ENCODE measurements around the gene PCLO.
"Not testable (repeated sequence)": the region's sequence is repeated elsewhere in the genome, so short reads cannot be mapped to it uniquely, and the experiment has no call there.

The PCLO gene

GRCh38 chr7:83038787-83039186 lies 123.9 kb downstream of the PCLO start:
- Histone ChIP-seq H3K9me3 (ENCODE audit: insufficient read depth, low read depth, low read length) (no peaks in the 10 kb centered on the region), H3K9ac (ENCODE audit: low read depth, low read length) (no peak overlapping the region), H3K27me3 (ENCODE audit: insufficient read depth, low read length) (no peaks in the 10 kb centered on the region), H3K4me1 (ENCODE audit: insufficient read depth, low read length) (peaks cover 7% of the 10 kb centered on the region), H3K27ac (ENCODE audit: low read length) (no peak overlapping the region), H3K4me3 (ENCODE audit: low read length) (no peak overlapping the region), H3K36me3 (ENCODE audit: insufficient read depth, low read depth, low read length) (no peaks in the 10 kb centered on the region)

DNA sequence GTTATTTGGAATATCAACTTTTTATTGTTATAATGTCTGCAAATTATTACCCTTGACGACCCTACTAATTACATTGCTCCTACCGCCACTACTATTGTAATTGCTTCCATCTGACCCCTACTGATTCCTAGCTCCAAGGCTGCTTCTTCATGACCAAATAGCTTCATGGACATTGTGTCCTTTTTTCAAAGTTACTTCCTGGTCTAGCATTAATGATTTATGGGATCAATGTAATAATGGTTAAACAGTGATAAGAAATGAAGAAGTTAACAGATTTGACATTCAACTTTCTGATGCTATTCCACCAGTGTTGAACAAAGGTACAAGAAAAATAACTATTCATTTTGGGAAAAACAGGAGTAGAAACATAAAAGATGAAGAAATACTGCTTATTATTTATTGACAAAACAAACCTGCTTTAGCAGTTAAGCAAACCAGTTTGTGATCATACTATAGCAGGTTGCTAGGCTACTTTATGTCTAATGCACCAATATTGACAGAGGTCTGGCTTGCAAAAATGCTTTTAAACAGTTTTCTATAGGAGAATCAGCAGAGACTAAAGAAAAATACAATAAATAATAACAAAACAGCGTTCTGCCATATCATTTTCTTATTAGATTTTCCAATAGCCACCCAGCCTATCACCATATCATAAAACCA lies 125.8 kb downstream of the PCLO start:
- Histone ChIP-seq H3K27me3 (ENCODE audit: insufficient read depth, low read length) (no peaks in the 10 kb centered on the region), H3K4me1 (ENCODE audit: insufficient read depth, low read length) (peaks cover 7% of the 10 kb centered on the region), H3K27ac (ENCODE audit: low read length) (no peak overlapping the region), H3K4me3 (ENCODE audit: low read length) (no peak overlapping the region), H3K36me3 (ENCODE audit: insufficient read depth, low read depth, low read length) (no peaks in the 10 kb centered on the region), H3K9me3 (ENCODE audit: insufficient read depth, low read depth, low read length) (no peaks in the 10 kb centered on the region), H3K9ac (ENCODE audit: low read depth, low read length) (no peak overlapping the region)

GRCh38 chr7:83036130-83036529 lies 126.6 kb downstream of the PCLO start:
- Histone ChIP-seq H3K27me3 (ENCODE audit: insufficient read depth, low read length) (no peaks in the 10 kb centered on the region), H3K4me1 (ENCODE audit: insufficient read depth, low read length) (peaks cover 7% of the 10 kb centered on the region), H3K36me3 (ENCODE audit: insufficient read depth, low read depth, low read length) (no peaks in the 10 kb centered on the region), H3K9me3 (ENCODE audit: insufficient read depth, low read depth, low read length) (no peaks in the 10 kb centered on the region), H3K27ac (ENCODE audit: low read length) (no peak overlapping the region), H3K4me3 (ENCODE audit: low read length) (no peak overlapping the region), H3K9ac (ENCODE audit: low read depth, low read length) (no peak overlapping the region)

DNA sequence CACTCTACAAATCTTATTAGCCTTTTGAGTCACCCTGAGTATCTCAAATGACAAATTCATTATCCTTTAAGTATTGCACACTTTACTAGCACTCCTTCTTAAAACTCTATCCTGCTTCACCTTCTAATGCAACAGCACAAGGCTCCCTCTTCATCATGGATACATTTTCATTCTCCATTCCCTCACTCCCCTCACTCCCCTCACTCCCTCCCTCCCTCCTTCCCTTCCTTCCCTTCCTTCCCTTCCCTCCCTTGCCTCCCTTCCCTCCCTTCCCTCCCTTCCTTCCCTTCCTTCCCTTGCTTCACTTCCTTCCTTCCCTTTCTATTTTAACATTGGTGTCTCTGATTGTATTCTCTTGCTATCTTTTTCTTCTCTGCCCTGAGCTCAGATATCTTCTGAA lies 130.5 kb downstream of the PCLO start:
- H3K4me1 ChIP-seq (ENCODE audit: insufficient read depth, low read length) = peaks cover 7% of the 10 kb centered on the region
- no peaks in the 10 kb centered on the region for H3K36me3 ChIP-seq (ENCODE audit: insufficient read depth, low read depth, low read length)
- no peaks in the 10 kb centered on the region for H3K9me3 ChIP-seq (ENCODE audit: insufficient read depth, low read depth, low read length)
- no peaks in the 10 kb centered on the region for H3K27me3 ChIP-seq (ENCODE audit: insufficient read depth, low read length)
- no peak overlapping the region for H3K4me3 ChIP-seq (ENCODE audit: low read length)
- no peak overlapping the region for H3K27ac ChIP-seq (ENCODE audit: low read length)
- no peak overlapping the region for H3K9ac ChIP-seq (ENCODE audit: low read depth, low read length)

DNA sequence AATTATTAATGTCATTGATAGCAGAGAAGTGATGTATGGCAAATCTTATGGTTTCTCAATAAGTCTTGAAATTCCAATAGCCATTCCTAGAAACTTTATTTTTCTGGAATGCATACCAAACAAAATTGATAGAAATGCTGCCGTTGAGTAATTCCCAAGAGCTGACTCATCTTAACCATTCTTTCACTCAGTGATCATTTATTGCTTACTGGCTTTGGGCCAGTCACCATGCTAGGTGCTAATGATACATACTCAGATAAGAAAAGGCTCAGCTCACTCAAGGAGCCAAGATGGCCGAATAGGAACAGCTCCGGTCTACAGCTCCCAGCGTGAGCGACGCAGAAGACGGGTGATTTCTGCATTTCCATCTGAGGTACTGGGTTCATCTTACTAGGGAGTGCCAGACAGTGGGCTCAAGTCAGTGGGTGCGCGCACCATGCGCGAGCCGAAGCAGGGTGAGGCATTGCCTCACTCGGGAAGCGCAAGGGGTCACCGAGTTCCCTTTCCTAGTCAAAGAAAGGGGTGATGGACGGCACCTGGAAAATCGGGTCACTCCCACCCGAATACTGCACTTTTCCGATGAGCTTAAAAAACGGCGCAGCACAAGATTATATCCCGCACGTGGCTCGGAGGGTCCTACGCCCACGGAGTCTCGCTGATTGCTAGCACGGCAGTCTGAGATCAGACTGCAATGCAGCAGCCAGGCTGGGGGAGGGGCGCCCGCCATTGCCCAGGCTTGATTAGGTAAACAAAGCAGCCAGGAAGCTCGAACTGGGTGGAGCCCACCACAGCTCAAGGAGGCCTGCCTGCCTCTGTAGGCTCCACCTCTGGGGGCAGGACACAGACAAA lies 138.6 kb downstream of the PCLO start:
- not testable (repeated sequence) for H3K27ac ChIP-seq (ENCODE audit: low read length); H3K4me1 ChIP-seq (ENCODE audit: insufficient read depth, low read length); H3K9ac ChIP-seq (ENCODE audit: low read depth, low read length); H3K27me3 ChIP-seq (ENCODE audit: insufficient read depth, low read length); H3K9me3 ChIP-seq (ENCODE audit: insufficient read depth, low read depth, low read length); H3K36me3 ChIP-seq (ENCODE audit: insufficient read depth, low read depth, low read length); H3K4me3 ChIP-seq (ENCODE audit: low read length)

DNA sequence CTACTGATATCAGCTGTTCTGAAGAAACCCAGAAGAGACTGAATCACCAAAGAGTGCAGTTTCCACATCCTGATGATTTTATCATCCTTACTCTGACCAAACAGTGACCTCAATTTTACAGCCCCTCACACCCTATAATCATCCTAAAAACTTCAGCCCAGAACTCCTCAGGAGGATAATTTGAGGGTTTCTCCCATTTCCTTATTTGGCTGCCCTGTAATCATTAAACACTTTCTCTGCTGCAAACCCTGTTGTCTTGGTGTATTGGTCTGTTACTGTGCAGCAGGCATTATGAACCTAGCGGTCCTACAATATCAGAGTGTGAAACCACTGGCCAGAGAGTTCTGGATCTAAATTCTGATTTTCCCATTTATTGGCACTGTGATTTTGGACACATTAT lies 141.7 kb downstream of the PCLO start:
- Histone ChIP-seq H3K4me3 (ENCODE audit: low read length) (no peak overlapping the region), H3K9ac (ENCODE audit: low read depth, low read length) (no peak overlapping the region), H3K36me3 (ENCODE audit: insufficient read depth, low read depth, low read length) (no peaks in the 10 kb centered on the region), H3K9me3 (ENCODE audit: insufficient read depth, low read depth, low read length) (no peaks in the 10 kb centered on the region), H3K27me3 (ENCODE audit: insufficient read depth, low read length) (no peaks in the 10 kb centered on the region), H3K4me1 (ENCODE audit: insufficient read depth, low read length) (no peaks in the 10 kb centered on the region), H3K27ac (ENCODE audit: low read length) (no peak overlapping the region)

GRCh38 chr7:83020161-83020560 lies 142.5 kb downstream of the PCLO start:
- Histone ChIP-seq H3K27ac (ENCODE audit: low read length) (no peak overlapping the region), H3K4me1 (ENCODE audit: insufficient read depth, low read length) (no peaks in the 10 kb centered on the region), H3K9ac (ENCODE audit: low read depth, low read length) (no peak overlapping the region), H3K27me3 (ENCODE audit: insufficient read depth, low read length) (no peaks in the 10 kb centered on the region), H3K9me3 (ENCODE audit: insufficient read depth, low read depth, low read length) (no peaks in the 10 kb centered on the region), H3K36me3 (ENCODE audit: insufficient read depth, low read depth, low read length) (no peaks in the 10 kb centered on the region), H3K4me3 (ENCODE audit: low read length) (no peak overlapping the region)

DNA sequence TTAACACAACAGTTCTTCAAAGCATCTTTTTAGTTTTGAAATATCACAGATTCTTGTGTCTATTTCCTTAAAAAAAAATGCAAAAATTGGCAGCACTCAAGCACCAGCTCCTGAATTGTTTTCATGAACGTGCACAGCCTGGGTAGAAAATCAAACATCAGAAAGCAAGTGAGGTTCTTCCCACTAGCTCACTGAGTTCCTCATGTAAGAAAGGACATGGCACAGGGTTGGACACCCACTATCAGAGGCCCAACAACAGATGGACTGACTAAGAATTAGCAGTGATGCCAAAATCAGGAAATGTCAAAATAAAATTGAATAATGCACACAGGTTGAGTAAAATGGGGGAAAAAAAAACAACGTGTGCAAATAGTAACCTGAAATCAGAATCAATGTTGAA lies 146.8 kb downstream of the PCLO start:
- Histone ChIP-seq H3K4me3 (ENCODE audit: low read length) (no peak overlapping the region), H3K4me1 (ENCODE audit: insufficient read depth, low read length) (no peaks in the 10 kb centered on the region), H3K27me3 (ENCODE audit: insufficient read depth, low read length) (no peaks in the 10 kb centered on the region), H3K27ac (ENCODE audit: low read length) (no peak overlapping the region), H3K36me3 (ENCODE audit: insufficient read depth, low read depth, low read length) (no peaks in the 10 kb centered on the region), H3K9me3 (ENCODE audit: insufficient read depth, low read depth, low read length) (no peaks in the 10 kb centered on the region), H3K9ac (ENCODE audit: low read depth, low read length) (no peak overlapping the region)

- Histone ChIP-seq H3K27me3 (ENCODE audit: insufficient read depth, low read length) (no peaks in the 10 kb centered on the region), H3K9ac (ENCODE audit: low read depth, low read length) (no peak overlapping the region)
Observed at GRCh38 chr7:83014546-83014945, 148.1 kb downstream of the PCLO start.

DNA sequence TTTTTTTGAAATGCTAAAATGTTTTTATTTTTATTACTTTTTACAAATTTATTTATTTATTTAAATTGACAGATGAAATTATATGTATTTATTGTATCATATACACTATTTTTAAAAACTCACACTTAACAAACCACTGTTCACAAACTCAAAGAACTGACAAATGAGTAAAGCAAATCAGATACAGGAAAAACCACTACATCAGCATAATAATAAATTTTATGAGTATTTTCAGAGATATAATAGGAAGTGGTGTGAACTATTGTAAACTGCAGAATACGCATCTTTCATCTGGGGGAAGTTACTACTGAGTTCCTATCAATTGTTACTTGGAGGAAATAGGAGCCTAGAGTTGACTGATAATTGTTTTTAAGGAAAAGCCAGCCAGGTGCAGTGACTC lies 150.7 kb downstream of the PCLO start:
- H3K4me3 ChIP-seq (ENCODE audit: low read length) = no peak overlapping the region
- no peaks in the 10 kb centered on the region for H3K4me1 ChIP-seq (ENCODE audit: insufficient read depth, low read length)
- no peak overlapping the region for H3K27ac ChIP-seq (ENCODE audit: low read length)
- no peak overlapping the region for H3K9ac ChIP-seq (ENCODE audit: low read depth, low read length)
- no peaks in the 10 kb centered on the region for H3K36me3 ChIP-seq (ENCODE audit: insufficient read depth, low read depth, low read length)
- H3K27me3 ChIP-seq (ENCODE audit: insufficient read depth, low read length) = no peaks in the 10 kb centered on the region
- H3K9me3 ChIP-seq (ENCODE audit: insufficient read depth, low read depth, low read length) = no peaks in the 10 kb centered on the region

More at GRCh38 chr7:83014546-83014945, 148.1 kb downstream of the PCLO start:
- H3K4me1 ChIP-seq (ENCODE audit: insufficient read depth, low read length) = no peaks in the 10 kb centered on the region
- H3K27ac ChIP-seq (ENCODE audit: low read length) = no peak overlapping the region
- H3K9me3 ChIP-seq (ENCODE audit: insufficient read depth, low read depth, low read length) = no peaks in the 10 kb centered on the region
- H3K36me3 ChIP-seq (ENCODE audit: insufficient read depth, low read depth, low read length) = no peaks in the 10 kb centered on the region
- H3K4me3 ChIP-seq (ENCODE audit: low read length) = no peak overlapping the region

DNA sequence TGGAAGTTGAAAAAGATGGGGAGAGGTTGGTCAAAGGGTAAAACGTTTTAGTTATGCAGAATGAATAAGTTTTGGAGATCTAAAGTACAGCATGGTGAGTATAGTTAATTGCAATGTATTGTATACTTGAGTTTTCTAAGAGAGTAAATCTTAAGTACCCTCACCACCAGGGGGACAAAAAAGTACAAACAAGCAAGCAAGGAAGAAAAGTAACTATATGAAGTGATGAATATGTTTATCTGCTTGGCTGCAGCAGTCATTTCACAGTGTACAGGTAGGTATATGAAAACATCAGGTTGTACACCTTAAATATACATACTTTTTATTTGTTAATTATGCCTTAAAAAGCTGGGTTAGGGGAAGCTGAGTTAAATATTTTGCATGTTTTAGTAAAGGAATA lies 157.3 kb downstream of the PCLO start:
- Histone ChIP-seq H3K27ac (ENCODE audit: low read length) (no peak overlapping the region), H3K27me3 (ENCODE audit: insufficient read depth, low read length) (no peaks in the 10 kb centered on the region), H3K36me3 (ENCODE audit: insufficient read depth, low read depth, low read length) (no peaks in the 10 kb centered on the region), H3K9ac (ENCODE audit: low read depth, low read length) (no peak overlapping the region), H3K4me1 (ENCODE audit: insufficient read depth, low read length) (no peaks in the 10 kb centered on the region), H3K9me3 (ENCODE audit: insufficient read depth, low read depth, low read length) (peaks cover 2% of the 10 kb centered on the region; the same call in 1 of the 2 replicates), H3K4me3 (ENCODE audit: low read length) (no peak overlapping the region)

DNA sequence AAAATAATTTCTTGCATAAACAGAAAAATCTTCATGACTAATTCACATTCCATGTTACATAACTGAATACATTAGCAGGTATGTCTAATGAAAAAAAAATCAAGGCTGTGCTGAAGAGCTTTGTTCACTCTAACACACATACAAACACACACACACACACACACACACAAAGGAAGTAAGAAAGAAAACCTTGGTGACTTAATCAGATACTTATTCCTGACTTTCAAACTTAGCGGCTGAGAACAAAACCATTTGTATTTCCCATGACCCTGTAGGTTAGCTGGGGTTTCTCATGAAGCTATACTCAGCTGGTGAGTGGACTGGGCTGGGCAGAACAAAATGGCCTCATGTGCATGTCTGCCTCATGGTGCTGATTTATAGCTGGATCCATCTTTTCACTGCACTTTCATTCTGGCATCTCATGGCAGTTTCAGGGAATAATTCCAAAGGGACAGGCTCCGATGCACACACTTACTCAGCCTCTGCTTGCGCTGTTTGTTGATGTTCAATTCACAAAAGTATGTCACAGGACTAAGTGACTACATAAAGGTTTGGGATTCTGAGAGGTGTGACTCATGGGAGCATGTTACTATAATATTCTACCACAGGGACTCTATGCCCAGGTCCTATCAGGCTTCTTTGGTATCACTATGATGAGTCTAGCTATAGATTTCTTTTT lies 161.2 kb downstream of the PCLO start:
- no peaks in the 10 kb centered on the region for H3K36me3 ChIP-seq (ENCODE audit: insufficient read depth, low read depth, low read length)
- H3K9ac ChIP-seq (ENCODE audit: low read depth, low read length) = no peak overlapping the region
- H3K27me3 ChIP-seq (ENCODE audit: insufficient read depth, low read length) = no peaks in the 10 kb centered on the region
- H3K27ac ChIP-seq (ENCODE audit: low read length) = no peak overlapping the region
- H3K4me3 ChIP-seq (ENCODE audit: low read length) = no peak overlapping the region
- H3K4me1 ChIP-seq (ENCODE audit: insufficient read depth, low read length) = no peaks in the 10 kb centered on the region
- H3K9me3 ChIP-seq (ENCODE audit: insufficient read depth, low read depth, low read length) = peaks cover 4% of the 10 kb centered on the region; the same call in 1 of the 2 replicates
